ENCODE measurements around the gene P2RY14. TPM values are rescaled to one million over a fixed set of nuclear protein-coding genes. Genes with fewer than 3 reads are reported as not detected.

The P2RY14 gene
- total RNA-seq, 1 donor from 2014 or later: not detected

GRCh38 chr3:151306168-151306810 lies 27.9 kb upstream of the P2RY14 start:
- Histone ChIP-seq H3K36me3 (ENCODE audit: control insufficient read depth, insufficient read depth, low read length) (no peaks in the 10 kb centered on the region), H3K4me3 (ENCODE audit: low read depth, low read length) (no peak overlapping the region), H3K27me3 (ENCODE audit: control insufficient read depth, insufficient read depth, low read length) (no peaks in the 10 kb centered on the region)
- no peak for DNase-seq (ENCODE audit: low read depth)
- no peak for TF ChIP-seq CTCF (IDR thresholded peaks at IDR 0.05; ENCODE audit: insufficient read depth, low read length, poor library complexity, severe bottlenecking)

GRCh38 chr3:151305775-151306151 lies 27.4 kb upstream of the P2RY14 start:
- no peak overlapping the region for H3K4me3 ChIP-seq (ENCODE audit: low read depth, low read length)
- DNase-seq (ENCODE audit: low read depth): no peak
- no peak for TF ChIP-seq CTCF (IDR thresholded peaks at IDR 0.05; ENCODE audit: insufficient read depth, low read length, poor library complexity, severe bottlenecking)
- H3K27me3 ChIP-seq (ENCODE audit: control insufficient read depth, insufficient read depth, low read length): no peaks in the 10 kb centered on the region
- H3K36me3 ChIP-seq (ENCODE audit: control insufficient read depth, insufficient read depth, low read length): no peaks in the 10 kb centered on the region

GRCh38 chr3:151305060-151305774 lies 26.9 kb upstream of the P2RY14 start:
- Histone ChIP-seq H3K36me3 (ENCODE audit: control insufficient read depth, insufficient read depth, low read length) (no peaks in the 10 kb centered on the region), H3K27me3 (ENCODE audit: control insufficient read depth, insufficient read depth, low read length) (no peaks in the 10 kb centered on the region), H3K4me3 (ENCODE audit: low read depth, low read length) (no peak overlapping the region)
- DNase-seq (ENCODE audit: low read depth): peak; percentile 97
- peak; percentile 54 for TF ChIP-seq CTCF (IDR thresholded peaks at IDR 0.05; ENCODE audit: insufficient read depth, low read length, poor library complexity, severe bottlenecking)

- no peak overlapping the region for H3K4me3 ChIP-seq (ENCODE audit: low read depth, low read length)
- H3K27me3 ChIP-seq (ENCODE audit: control insufficient read depth, insufficient read depth, low read length): no peaks in the 10 kb centered on the region
- TF ChIP-seq CTCF (IDR thresholded peaks at IDR 0.05; ENCODE audit: insufficient read depth, low read length, poor library complexity, severe bottlenecking): no peak
- H3K36me3 ChIP-seq (ENCODE audit: control insufficient read depth, insufficient read depth, low read length): no peaks in the 10 kb centered on the region
- DNase-seq (ENCODE audit: low read depth): no peak
Measured at GRCh38 chr3:151303751-151304150, 25.4 kb upstream of the P2RY14 start.

GRCh38 chr3:151301787-151302186 lies 23.4 kb upstream of the P2RY14 start:
- DNase-seq (ENCODE audit: low read depth): no peak
- Histone ChIP-seq H3K36me3 (ENCODE audit: control insufficient read depth, insufficient read depth, low read length) (no peaks in the 10 kb centered on the region), H3K4me3 (ENCODE audit: low read depth, low read length) (no peak overlapping the region), H3K27me3 (ENCODE audit: control insufficient read depth, insufficient read depth, low read length) (no peaks in the 10 kb centered on the region)
- no peak for TF ChIP-seq CTCF (IDR thresholded peaks at IDR 0.05; ENCODE audit: insufficient read depth, low read length, poor library complexity, severe bottlenecking)
